GM11168 (cell line): ENCODE measurements around the gene COLEC12.

Experiments used
- in situ Hi-C: fragments of 300-500 bp; cut with MboI; formaldehyde crosslinking; loops from one replicate; pipeline ENCODE4 v1.12.0; 2022; ENCODE audit warnings: low sequenced_read_pairs; ENCODE audit not compliant: unreplicated experiment

COLEC12 gene

DNA sequence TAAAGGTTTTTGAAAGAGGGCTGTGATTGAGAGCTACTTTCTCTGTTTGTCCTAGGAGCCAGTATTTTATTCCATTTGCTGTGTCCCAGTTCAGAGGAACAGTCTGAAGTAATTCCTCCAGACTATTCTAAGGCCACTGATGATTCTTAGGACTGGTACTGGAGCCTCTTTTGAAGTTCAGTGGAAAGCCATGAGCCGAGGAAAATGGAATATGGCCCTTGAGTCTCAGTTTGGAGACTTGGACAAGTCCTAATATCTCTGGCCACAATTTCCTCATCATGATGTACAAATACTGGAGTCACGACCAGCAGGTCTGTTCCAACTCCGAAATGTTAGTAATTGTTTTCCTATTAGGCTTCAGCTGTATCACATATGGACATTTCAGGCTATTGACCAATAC, 7.1 kb upstream of the COLEC12 start:
- in situ Hi-C loops: no loop called here

DNA sequence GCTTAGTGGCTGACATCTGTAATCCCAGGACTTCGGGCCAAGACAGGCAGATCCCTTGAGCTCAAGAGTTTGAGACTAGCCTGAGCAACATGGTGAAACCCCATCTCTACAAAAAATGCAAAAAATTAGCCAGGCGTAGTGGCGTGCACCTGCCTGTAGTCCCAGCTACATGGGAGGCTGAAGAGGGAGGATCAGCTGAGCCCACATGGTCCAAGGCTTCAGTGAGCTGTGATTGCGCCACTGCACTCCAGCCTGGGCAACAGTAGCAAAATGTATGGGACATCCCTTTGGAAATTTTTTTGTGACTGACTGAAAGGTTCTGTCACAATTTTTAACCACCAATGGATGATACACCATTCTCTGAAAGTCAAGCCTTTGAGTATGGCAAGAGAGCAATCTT, 6.3 kb upstream of the COLEC12 start:
- in situ Hi-C loops: no loop called here

DNA sequence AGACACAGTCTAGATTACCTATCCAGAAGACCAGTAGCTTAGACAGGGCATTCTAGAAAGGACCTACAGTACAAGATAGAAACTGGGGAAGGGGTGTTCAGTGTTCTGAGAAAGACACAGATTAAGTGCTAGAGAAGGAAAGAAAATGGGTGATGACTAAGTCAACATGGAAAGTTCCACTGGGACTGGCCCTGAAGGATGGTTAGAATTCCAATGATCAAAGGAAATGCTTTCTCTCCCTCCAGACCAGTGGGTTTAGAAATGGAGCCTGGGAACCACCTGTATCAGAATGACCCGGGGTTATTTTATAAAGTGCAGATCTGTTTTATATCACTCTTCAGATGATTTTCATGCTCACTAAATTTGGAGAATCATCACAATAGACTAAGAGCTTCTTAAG, 5.8 kb upstream of the COLEC12 start:
- in situ Hi-C loops: no loop called here

DNA sequence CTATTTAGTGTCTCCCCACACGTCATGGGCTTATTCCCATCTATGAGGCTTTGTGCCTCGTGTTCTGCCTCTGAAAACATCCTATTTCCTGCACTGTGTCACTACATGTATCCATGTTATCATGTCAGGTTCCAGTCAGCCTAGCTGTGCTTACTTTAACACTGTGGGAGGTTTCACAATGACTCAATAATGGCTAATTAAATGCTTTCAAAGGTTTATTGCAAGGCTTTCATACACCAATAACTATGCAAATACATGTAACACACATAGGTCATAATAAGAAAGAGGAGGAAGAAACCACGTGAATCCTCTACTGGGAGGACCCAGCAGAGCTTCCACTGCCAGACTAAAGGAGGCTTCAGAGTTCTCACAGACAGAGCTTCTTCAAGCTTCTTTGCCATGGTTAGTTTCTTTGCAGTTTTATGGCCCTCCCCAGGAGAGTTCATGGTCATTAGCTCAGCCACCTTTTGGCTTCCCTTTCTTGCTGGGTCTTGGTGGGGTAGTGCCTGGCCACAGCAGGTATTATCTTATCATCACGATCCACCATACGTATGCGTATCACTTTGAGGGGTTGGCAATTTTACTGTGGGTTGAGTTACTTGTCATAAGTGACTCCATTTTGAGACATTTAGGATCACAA, 5.1 kb upstream of the COLEC12 start:
- in situ Hi-C loops: no loop called here

DNA sequence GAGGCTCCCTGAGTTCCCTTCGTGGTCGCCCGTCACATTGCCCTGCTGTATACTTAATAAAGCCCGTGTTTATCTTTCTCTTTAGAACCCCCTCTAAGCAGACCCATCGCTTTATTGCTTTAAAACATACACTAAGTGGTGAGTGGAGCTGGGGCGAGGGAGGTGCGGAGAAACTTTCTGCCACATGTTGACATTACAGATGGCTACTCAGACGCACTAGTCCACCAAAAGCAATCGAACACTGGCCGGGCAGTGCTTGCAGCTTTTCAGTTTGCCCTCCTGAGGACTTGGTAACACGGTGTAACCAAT, 859 bp upstream of the COLEC12 start:
- in situ Hi-C loops: no loop called here

DNA sequence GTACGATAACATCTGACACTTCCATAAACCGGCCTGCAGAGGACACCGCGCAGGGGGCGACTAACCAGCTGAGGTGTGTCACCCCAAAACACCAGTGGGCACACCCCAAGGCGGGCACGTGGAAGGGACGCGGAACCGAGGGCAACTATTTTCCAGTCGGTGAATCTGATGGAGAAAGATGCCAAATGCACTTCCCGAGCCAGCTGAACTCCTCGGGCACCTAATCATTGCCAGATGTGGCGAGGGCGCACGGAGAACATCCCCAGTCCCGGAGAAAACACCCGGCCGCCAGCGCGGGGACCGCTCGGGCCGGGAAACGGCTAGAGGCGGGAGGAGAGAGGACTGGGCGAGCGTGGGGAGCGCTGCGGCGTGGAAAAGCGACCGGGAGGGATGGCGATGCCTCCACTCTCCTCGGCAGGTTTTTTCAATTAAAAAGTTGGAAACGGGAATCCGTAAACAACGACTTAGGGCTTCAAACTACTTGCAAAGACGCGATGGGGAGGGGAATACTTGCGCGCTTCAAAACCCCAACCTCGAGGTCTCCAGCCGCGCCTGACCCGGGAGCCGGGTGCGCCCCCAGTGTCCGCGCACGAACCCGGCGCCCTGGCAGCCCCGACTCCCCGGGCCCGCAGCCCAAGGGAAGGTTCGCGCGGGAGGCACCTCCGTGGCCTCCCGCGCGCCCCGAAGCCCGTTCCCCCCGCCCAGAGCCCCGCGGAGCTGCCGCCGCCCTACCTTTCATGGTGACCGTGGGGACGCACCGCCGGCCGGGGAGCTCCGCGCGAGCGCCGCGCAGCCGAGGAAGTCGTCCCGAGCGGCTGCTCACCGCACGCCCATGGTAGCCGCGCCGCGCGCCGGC, 497 bp downstream of the COLEC12 start:
- in situ Hi-C loops: no loop called here

DNA sequence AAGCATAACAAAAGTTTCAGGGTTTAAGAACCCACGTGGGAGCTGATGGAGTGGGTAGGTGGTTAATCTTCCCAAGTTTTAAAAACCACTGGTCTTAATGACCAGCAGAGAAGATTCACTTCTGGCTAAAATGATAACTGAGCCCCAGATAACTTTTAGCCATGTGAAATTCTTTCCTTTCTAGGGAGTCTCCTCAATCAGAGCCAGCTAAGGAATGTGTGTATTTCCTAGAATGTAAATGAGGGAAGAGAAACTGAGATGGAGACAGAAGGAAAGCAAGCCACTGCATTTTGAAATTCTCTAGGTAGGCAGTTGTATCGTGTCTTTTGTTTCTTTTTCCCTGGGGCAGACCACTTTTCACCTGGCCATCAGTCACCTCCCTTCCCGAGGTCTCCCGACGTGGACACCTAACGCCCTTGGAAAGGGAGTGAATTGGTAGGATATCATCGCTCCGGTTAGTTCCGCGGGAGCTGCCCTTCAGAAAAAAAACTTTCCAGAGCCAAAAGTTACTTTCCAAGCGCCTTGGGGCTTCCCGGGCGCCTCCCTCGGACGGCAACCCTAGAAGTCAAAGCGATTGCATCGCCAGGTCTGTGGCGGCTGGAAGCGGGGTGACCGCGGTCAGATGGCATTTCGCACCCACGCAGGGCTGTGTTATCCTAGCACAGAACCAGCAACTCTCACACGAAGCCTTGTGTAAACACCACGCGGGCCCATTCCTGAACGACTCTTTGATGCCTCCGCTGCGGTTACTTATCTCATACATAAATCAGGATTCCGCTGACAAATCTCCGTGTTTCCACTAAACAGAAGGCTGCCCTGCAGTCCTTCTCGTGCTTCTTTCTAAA, 1.3 kb downstream of the COLEC12 start:
- in situ Hi-C loops: no loop called here

DNA sequence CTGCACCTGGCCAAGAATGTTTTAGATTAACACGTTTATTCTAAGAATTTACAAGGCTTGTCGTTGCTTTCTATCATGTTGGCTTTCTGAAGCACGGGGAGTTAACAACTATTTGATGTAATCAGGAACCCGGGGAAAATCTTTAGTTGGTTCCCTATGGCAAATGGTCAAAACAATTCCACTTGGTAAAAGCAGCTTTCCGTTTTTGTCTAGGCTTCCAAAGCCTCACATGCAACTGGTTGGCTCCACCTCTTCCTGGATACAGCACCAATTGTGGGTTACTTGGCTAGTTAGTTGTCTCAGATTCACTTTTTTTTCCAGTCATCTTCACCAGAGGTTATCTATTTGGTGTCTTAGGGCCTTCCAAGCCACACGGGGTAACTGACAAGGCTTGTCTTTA, 2.8 kb downstream of the COLEC12 start:
- in situ Hi-C loops: no loop called here

DNA sequence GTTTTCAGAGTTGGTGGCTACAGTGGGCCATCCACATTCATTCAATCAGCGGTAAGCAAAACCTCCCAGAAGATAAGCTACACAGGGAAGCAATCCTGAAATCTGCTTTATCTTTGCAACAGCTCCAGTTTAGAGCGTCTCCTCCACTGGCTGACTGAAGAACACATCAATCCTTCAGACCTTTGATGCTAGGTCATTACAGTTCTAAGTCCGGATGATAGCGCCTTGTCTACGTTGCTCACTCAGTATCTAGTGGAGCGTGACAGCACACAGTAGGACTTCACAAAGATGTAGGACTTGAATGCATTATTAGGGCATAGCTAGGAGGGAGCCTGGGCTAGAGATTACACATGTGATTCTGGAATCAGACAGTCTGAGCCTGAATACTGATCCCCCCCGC, 5.0 kb downstream of the COLEC12 start:
- in situ Hi-C loops: no loop called here

DNA sequence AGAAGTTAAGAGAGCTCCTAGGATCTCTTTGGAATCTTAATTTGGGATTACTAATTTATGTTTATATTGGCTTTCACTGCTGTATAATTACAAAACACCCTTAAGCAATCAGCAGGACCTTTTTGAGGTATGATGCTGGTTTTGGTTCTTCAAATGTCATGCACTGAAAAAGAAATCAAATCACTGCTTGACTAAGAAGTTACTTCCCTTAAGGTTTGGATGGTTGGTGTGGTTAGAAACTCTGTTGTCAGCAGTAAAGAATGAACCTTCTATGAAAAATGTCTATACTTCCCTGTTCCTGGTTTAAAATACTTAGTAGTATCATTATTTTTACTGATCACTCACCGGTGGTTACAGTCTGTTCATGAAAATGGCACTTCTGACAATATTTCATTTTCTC, 5.5 kb downstream of the COLEC12 start:
- in situ Hi-C loops: no loop called here

DNA sequence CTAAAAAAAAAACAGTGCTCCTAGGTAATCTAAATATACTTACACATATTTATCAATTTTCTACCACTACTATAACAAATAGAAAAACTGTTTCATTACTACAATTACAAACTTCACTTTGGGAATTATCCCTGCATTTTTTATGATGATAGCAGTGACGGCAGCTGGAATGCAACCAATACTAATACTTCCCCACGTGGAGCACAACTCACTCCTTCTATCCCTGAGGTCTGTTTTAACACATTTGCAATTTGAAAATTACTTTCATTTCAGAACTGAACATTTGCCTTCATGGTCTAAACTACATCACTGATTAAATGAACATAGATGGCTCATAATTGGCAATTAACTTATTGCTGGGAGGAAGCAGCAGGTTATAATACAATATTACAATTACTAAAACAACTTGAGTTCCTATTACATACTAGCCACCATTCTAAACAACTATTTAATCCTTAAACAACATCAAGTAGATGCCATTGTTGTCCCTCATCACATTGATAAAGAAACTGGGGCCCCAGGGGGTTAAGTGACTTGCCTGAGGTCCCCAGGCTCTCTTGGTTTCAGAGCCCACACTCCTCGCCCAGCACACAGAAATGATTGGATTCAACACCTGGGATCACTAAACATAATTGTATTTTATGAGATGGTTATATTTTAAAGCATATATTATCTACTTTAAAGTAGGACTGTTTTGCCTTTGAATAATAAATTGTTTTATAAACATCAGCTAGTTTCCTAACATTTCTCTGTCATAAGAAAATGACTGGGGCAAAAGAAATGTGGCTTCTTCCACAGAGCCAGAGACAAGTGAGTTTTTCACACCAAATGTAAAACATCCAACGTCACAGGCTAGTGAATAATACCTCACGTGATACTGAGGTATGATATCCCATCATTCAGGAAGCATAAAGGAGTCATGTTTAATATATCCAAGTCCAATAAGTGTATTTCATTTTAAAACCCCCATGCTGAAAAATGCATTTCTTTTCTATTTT, 6.2 kb downstream of the COLEC12 start:
- in situ Hi-C loops: no loop called here

DNA sequence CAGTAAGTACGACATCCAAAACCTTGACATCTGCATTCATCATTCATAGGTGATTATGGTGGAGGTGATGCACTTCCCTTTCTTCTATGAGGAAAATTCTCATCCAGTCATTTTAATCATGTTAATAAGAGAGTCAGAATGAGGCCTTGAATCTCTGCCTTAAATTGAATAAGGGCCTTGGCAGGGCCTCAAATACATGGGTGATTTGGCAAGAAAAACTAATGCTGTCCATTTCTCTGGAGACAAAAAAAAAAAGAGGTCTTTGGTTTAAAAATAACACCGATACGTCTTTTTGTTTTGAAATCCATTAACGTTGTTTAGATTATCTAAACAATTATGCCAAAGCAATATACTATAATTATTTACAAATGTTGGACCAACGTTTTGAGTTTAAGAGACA, 8.1 kb downstream of the COLEC12 start:
- in situ Hi-C loops: no loop called here

DNA sequence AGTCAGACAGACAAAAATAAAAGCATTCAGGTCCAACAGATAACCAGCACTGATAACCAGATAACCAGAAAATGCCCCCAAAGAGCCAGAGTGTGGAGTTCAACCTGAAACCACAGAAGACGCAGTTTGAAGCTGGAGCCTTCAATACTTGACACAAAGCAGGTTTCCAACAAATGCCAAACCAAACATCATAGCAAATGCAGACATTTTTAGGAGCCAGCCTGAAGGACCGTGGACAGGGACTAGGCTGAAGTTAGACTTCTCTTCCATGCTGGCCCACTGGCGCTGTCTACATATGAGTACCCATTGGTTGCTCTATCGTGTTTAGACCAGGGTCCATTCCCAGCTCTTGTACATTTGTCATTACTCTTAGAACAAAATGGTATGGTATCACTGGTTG, 9.9 kb downstream of the COLEC12 start:
- in situ Hi-C loops: no loop called here

DNA sequence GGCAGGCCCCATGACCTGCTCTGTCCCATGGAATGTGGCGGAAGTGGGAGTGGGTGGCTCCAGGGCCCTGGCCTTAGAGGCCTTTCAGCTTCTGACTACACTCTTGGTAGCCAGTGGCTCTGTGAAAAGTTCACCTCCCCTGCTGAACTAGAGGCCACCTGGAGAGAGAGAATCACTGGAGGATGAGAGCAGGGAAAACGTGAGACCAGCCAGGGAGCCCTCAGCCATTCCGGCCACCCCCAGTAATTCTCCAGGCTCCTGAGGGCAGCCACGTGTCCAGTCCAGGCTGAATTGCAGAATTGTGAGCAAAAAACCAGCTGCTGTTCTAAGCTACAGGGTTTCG, 10.5 kb downstream of the COLEC12 start:
- in situ Hi-C loops: no loop called here

DNA sequence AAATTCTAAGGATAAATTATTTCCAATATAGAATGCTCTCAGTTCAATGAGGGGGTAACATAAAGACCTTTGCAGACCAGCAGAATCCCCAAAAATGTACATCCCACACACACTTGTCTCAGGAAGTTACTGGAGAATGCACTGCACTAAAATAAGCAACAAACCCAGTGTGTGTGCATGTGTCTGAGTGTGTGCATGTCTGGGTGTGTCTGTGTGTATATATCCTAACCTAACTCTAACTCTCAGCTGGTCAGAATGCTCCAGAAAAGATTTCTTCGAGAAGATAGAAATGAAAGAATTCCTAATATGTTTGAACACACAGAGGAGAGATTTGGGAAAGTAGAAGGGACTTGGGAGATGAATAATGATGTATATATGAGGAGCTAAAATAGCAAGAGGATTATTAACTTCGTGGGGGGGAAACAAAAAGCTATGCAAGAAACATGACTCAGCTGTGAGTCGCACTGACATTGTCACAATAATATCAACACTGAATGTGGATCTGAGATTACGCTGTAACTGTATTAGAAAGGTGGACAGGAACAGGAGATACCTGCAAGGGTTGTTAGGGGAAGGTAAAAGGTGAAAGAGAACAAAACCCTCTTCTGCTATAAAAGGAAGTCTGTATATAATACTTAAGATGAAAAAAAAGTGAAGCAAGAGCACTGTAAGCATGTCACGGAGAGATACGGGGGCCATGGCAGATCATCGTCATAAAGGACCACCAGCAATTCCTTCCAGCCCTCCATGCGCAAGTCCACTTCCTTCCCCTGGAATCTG, 11.1 kb downstream of the COLEC12 start:
- in situ Hi-C loops: no loop called here

DNA sequence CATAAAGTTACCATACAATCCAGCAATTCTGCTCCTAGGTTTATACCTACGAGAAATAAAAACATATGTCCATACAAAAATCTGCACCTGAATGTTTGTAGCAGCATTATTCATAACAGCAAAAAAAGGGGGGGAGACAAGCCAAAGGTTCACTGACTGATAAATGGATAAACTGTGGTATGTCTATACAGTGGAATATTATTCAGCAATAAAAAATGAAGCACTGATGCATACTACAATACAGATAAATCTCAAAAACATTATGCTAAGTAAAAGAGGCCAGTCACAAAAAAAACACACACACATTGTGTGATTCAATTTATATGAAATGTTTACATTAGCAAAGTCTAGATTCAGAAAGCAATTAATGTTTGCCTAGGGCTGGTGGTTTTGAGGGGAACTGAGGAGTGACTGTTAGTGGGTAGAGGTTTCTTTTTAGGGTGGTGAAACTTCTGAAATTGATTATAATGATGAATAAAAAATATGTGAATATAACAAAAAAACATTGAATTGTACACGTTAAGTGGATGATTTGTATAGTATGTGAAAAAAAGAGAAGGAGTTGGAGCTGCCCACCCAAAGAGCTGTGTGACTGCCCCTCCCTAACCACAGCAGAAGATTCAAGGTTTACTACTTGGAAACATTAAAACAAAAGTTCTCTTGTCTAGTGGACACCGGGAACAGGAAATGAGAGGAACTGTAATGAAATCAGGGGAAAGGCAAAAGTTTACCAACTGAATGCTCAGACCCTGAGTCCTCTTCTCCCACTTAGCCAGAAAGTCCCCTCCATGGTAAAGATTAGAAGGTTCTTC, 13.4 kb downstream of the COLEC12 start:
- in situ Hi-C loops: no loop called here

DNA sequence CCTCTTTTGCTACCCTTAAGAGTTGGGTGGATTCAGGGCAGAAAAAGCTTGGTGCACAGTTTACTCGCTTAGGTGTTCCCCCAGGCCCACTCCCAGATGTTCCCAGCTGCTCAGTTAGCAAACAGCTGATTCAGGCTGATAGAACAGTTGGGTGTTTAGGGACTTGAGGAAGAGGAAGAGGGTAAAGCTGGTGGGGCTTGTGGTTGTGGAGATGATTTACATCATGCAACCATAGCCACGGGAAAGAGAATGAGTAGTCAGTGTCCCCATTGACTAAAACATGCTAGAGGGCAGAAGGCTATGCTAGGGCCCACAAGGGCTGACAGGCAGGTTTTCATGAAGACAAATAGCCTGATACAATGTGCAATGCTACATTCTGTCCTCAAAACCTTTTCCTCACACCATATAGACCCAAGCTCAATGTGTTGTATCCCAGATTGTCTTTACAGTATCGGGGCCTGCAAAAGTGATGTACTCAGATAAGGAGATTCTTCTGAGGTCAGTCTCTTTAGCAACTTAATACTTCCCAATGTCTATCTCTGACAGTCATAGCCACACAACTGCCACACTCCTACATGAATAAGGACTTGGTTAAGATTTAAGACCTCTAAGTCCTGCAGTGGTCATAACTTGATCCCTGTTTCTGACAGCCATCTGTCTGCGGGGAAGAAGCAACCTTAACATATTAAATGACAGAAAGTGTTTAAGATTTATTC, 15.6 kb downstream of the COLEC12 start:
- in situ Hi-C loops: no loop called here

DNA sequence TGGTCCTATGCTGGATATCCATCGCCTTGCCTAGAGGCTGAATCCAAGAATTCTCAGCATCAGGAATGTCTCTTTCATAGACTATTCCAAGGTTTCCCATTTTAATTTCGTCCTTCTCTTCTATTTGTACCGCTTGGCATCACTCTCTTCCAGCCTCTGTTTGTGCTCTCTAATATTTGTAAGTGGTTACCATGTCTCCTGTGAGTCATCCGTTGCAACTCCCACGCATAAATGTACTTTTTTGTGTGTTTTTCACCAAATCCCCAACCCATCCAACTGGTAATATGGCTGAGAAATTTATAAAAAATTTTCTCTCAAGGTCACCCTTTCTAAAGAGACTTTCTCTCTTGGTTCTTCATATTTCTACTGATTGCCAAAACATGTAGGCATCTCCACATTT, 21.8 kb downstream of the COLEC12 start:
- in situ Hi-C loops: no loop called here
